GM12878 (cell line): ENCODE results near the gene RAD18. TPM values are rescaled to one million over a fixed set of nuclear protein-coding genes. Genes with fewer than 3 reads are reported as not detected.

Experiments
- ATAC-seq: fragments of 200-7000 bp; cut with Tn5 transposase; 3 replicates; pipeline ENCODE4 v1.9.1; 2020; ENCODE audit warnings: mild to moderate bottlenecking, moderate library complexity
- BruUV-seq: library from RNA; stranded (reverse); fragments of 400-500 nt; replicated peaks from 2 replicates; lab custom pipeline; 2021; lab: Mats Ljungman, UMichigan
- CTCF ChIA-PET: fragments of 300-600 bp; sonication (Branson Sonifier 250); formaldehyde crosslinking; extraction: SDS; loops from one replicate; lab custom pipeline; 2021; ENCODE audit warnings: inconsistent platforms; lab: Yijun Ruan, JAX
- POLR2A ChIA-PET: fragments of 350-600 bp; formaldehyde crosslinking; extraction: SDS; loops from one replicate; lab custom pipeline; 2021; ENCODE audit warnings: inconsistent platforms; lab: Charles Lee
- RAD21 ChIA-PET: fragments of 300-600 bp; sonication (Branson Sonifier 250); formaldehyde crosslinking; loops from one replicate; lab custom pipeline; 2023; ENCODE audit warnings: antibody characterized with exemption; ENCODE audit not compliant: unreplicated experiment; lab: Charles Lee
- SMC1A ChIA-PET: fragments of 300-600 bp; sonication (Branson Sonifier 250); formaldehyde crosslinking; loops from one replicate; lab custom pipeline; 2023; ENCODE audit not compliant: unreplicated experiment, uncharacterized antibody; lab: Charles Lee
- DNase-seq: peaks from one replicate; pipeline ENCODE4 v3.0.0-alpha.2; 2011; ENCODE audit warnings: low read depth, low spot score
- FAIRE-seq: peaks from 3 replicates; lab custom pipeline; 2011; peaks lifted over from hg19 to GRCh38; lab: Jason Lieb, UNC
- H2AFZ ChIP-seq: 2 replicates; pipeline ENCODE4 v1.6.0; 2011; ENCODE audit warnings: low read depth, low read length, control low read depth; ENCODE audit not compliant: control insufficient read depth
- H3K27ac ChIP-seq: 2 replicates; pipeline ENCODE4 v1.5.1; 2011; ENCODE audit warnings: control low read depth; ENCODE audit not compliant: control insufficient read depth, insufficient read depth
- H3K27me3 ChIP-seq, 2 experiments: replicated peaks in 1 of 2; 2 replicates each; pipeline versions ENCODE4 v1.6.0 to v1.6.1; 2011; ENCODE audit warnings: low read length in 1 of 2; ENCODE audit not compliant: control insufficient read depth in 2 of 2, insufficient read depth in 2 of 2
- H3K36me3 ChIP-seq, 2 experiments: 2 replicates each; pipeline ENCODE4 v1.5.1; 2011; ENCODE audit warnings: low read length in 1 of 2; ENCODE audit not compliant: control insufficient read depth in 2 of 2, insufficient read depth in 2 of 2
- H3K4me1 ChIP-seq: 2 replicates; pipeline ENCODE4 v1.6.1; 2011; ENCODE audit warnings: mild to moderate bottlenecking, low read length, moderate library complexity, mixed read lengths; ENCODE audit not compliant: control insufficient read depth, insufficient read depth
- H3K4me2 ChIP-seq: 2 replicates; pipeline ENCODE4 v1.6.0; 2011; ENCODE audit warnings: control low read depth; ENCODE audit not compliant: control insufficient read depth, insufficient read depth
- H3K4me3 ChIP-seq: fragments of 200-600 bp; sonication (generic); 2 replicates; pipeline ENCODE4 v1.5.1; 2016
- H3K79me2 ChIP-seq: 2 replicates; pipeline ENCODE4 v1.6.0; 2011; ENCODE audit warnings: low read length; ENCODE audit not compliant: control insufficient read depth, insufficient read depth
- H3K9ac ChIP-seq: 2 replicates; pipeline ENCODE4 v1.8.0; 2011; ENCODE audit warnings: low read length, control low read depth, mixed read lengths; ENCODE audit not compliant: control insufficient read depth, insufficient read depth
- H3K9me3 ChIP-seq: replicated peaks from 3 replicates; pipeline ENCODE4 v1.5.1; 2011; ENCODE audit warnings: mild to moderate bottlenecking, low read length; ENCODE audit not compliant: control insufficient read depth, insufficient read depth
- H4K20me1 ChIP-seq: 2 replicates; pipeline ENCODE4 v1.6.0; 2011; ENCODE audit not compliant: control insufficient read depth, insufficient read depth
- JUNB ChIP-seq: IDR thresholded peaks from 2 replicates; pipeline ENCODE4 v1.6.1; 2016; ENCODE audit warnings: antibody characterized with exemption, mild to moderate bottlenecking
- NBN ChIP-seq: fragments of 450-650 bp; IDR thresholded peaks from 2 replicates; pipeline ENCODE4 v1.6.1; 2016
- ZNF24 ChIP-seq: fragments of 450-650 bp; IDR thresholded peaks from 2 replicates; pipeline ENCODE4 v1.6.1; 2017; ENCODE audit warnings: antibody characterized with exemption, mild to moderate bottlenecking
- WGBS: methylation state at CpG from one replicate; pipeline ENCODE4 v1.1.6; 2016; ENCODE audit warnings: low lambda C conversion rate; ENCODE audit not compliant: insufficient replicate concordance, insufficient coverage; ENCODE audit errors: missing lambda C conversion rate; 5-methylcytosine and 5-hydroxymethylcytosine counted together
- in situ Hi-C: fragments of 300-500 bp; cut with MboI; formaldehyde crosslinking; loops from 9 replicates; pipeline ENCODE4 v1.14.3; 2018; ENCODE audit warnings: mixed read lengths
- intact Hi-C: fragments of 100-400 bp; cut with micrococcal nuclease; formaldehyde crosslinking; loops from one replicate; pipeline ENCODE4 v1.14.2; 2022; ENCODE audit not compliant: unreplicated experiment
- polyA plus RNA-seq, 11 experiments: library from polyadenylated mRNA; depleted of rRNA in 4 of 11; unstranded in 6 of 11; stranded (reverse) in 5 of 11; fragments of >200 nt; fragmentation: Nextera tagmentation in 4 of 11; fragmentation: Illumina TruSeq in 1 of 11; extraction: Ambion mirVana in 4 of 11; extraction: Trizol in 1 of 11; gene quantifications; 1 replicate in 1 of 11; 2 replicates in 10 of 11; pipeline versions ENCODE4 v1.2.1 to v1.2.3, GENCODE V29; 2011 to 2016; ENCODE audit warnings: inconsistent platforms in 2 of 11, missing spikeins in 2 of 11, low read depth in 1 of 11
- total RNA-seq, 4 experiments: library from RNA; depleted of rRNA in 3 of 4; stranded (reverse); fragments of >200 nt in 3 of 4; fragmentation: Illumina TruSeq in 1 of 4; extraction: Trizol in 1 of 4; gene quantifications; 2 replicates each; pipeline versions ENCODE4 v1.2.1 to v1.2.3, GENCODE V29; 2013 to 2021
- TF ChIP-seq, protein P1 (sequence below): fragments of 450-650 bp; IDR thresholded peaks from 2 replicates; pipeline ENCODE4 v1.6.1; 2017; ENCODE audit warnings: mild to moderate bottlenecking, moderate library complexity

Gene RAD18
- total and polyA plus RNA-seq, 10 of the 15 experiments (the other 5 are each of a cell fraction or from before 2014, with no cell fraction given): 8.7 to 38.6 (median 19.2) TPM

- no peaks in the 10 kb centered on the region for H4K20me1 ChIP-seq
- no peak for FAIRE-seq
- in situ Hi-C loops: no loop called here
- ChIA-PET RAD21 (no interaction called here), CTCF (no interaction called here), POLR2A (no interaction called here), SMC1A (no interaction called here)
- 47% methylated on average over 2 of the region's 2 CpGs for WGBS
- H3K4me2 ChIP-seq: no peak overlapping the region
- TF ChIP-seq JUNB: no peak
- TF ChIP-seq ZNF24: no peak
- TF ChIP-seq, protein P1, sequence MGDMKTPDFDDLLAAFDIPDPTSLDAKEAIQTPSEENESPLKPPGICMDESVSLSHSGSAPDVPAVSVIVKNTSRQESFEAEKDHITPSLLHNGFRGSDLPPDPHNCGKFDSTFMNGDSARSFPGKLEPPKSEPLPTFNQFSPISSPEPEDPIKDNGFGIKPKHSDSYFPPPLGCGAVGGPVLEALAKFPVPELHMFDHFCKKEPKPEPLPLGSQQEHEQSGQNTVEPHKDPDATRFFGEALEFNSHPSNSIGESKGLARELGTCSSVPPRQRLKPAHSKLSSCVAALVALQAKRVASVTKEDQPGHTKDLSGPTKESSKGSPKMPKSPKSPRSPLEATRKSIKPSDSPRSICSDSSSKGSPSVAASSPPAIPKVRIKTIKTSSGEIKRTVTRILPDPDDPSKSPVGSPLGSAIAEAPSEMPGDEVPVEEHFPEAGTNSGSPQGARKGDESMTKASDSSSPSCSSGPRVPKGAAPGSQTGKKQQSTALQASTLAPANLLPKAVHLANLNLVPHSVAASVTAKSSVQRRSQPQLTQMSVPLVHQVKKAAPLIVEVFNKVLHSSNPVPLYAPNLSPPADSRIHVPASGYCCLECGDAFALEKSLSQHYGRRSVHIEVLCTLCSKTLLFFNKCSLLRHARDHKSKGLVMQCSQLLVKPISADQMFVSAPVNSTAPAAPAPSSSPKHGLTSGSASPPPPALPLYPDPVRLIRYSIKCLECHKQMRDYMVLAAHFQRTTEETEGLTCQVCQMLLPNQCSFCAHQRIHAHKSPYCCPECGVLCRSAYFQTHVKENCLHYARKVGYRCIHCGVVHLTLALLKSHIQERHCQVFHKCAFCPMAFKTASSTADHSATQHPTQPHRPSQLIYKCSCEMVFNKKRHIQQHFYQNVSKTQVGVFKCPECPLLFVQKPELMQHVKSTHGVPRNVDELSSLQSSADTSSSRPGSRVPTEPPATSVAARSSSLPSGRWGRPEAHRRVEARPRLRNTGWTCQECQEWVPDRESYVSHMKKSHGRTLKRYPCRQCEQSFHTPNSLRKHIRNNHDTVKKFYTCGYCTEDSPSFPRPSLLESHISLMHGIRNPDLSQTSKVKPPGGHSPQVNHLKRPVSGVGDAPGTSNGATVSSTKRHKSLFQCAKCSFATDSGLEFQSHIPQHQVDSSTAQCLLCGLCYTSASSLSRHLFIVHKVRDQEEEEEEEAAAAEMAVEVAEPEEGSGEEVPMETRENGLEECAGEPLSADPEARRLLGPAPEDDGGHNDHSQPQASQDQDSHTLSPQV: no peak
- no peak for TF ChIP-seq NBN
- H3K27me3 ChIP-seq: no peaks in the 10 kb centered on the region
- no peaks in the 10 kb centered on the region for H3K79me2 ChIP-seq
- H2AFZ ChIP-seq: no peak overlapping the region
- no peak for ATAC-seq
- no peaks in the 10 kb centered on the region for H3K4me1 ChIP-seq
- no peak overlapping the region for H3K27ac ChIP-seq
- peaks cover 0 to 3% of the 10 kb centered on the region in 2 experiments; a peak in 2 of 4 replicates for H3K36me3 ChIP-seq
- DNase-seq: no peak
- no peak overlapping the region for H3K9ac ChIP-seq
- no TSS peak for BruUV-seq
- intact Hi-C loops: no loop called here
- no peaks in the 10 kb centered on the region for H3K9me3 ChIP-seq
- H3K4me3 ChIP-seq: no peak overlapping the region
Observed at GRCh38 chr3:8895829-8896228, 67.4 kb downstream of the RAD18 start.
